ENCODE data around the gene VAMP7.

DNA sequence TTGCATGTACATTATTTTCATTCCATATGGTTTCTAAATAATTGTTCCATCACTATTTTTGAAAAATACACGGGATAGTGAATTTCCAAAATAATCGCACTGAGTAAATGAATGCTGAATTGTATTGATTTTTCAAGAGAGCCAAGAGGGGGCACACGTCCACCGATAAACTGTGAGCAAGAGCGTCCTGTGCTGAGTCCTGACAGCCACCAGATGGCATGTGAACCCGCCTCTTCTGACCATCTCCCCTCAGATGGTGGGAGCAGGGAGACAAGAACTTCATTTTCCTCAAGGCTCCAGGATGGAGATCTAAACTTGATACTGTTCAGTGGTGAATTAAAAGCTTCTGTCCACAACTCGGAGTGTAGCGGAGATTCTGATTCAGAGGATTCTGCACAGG, 85.7 kb downstream of the VAMP7 start:
- TF ChIP-seq CREB1 (IDR thresholded peaks at IDR 0.05) (no peak), SIN3A (conservative IDR thresholded peaks at IDR 0.05 in 1 of 2, IDR thresholded peaks at IDR 0.05 in 1 of 2; ENCODE audit: low read depth in 1 of 2, low read length in 2 of 2) (no peak), POLR2A (IDR thresholded peaks at IDR 0.05; ENCODE audit: control extremely low read depth in 1 of 2, low read depth in 2 of 2, low read length in 2 of 2) (no peak), CHD1 (IDR thresholded peaks at IDR 0.05; ENCODE audit: low read depth, low read length) (no peak), EZH2 (IDR thresholded peaks at IDR 0.05; ENCODE audit: low read depth, low read length, severe bottlenecking) (no peak), GTF2F1 (IDR thresholded peaks at IDR 0.05; ENCODE audit: borderline replicate concordance, low read depth, low read length) (no peak), TEAD4 (IDR thresholded peaks at IDR 0.05; ENCODE audit: low read depth, low read length) (no peak), PHF8 (conservative IDR thresholded peaks at IDR 0.05; ENCODE audit: low read depth, low read length) (no peak), JUN (IDR thresholded peaks at IDR 0.05; ENCODE audit: low read depth, low read length) (no peak), ZNF274 (IDR thresholded peaks at IDR 0.05; ENCODE audit: borderline replicate concordance, extremely low read depth, low read length) (no peak), JUND (IDR thresholded peaks at IDR 0.05; ENCODE audit: low read length) (no peak)
- TF ChIP-seq, protein P1, sequence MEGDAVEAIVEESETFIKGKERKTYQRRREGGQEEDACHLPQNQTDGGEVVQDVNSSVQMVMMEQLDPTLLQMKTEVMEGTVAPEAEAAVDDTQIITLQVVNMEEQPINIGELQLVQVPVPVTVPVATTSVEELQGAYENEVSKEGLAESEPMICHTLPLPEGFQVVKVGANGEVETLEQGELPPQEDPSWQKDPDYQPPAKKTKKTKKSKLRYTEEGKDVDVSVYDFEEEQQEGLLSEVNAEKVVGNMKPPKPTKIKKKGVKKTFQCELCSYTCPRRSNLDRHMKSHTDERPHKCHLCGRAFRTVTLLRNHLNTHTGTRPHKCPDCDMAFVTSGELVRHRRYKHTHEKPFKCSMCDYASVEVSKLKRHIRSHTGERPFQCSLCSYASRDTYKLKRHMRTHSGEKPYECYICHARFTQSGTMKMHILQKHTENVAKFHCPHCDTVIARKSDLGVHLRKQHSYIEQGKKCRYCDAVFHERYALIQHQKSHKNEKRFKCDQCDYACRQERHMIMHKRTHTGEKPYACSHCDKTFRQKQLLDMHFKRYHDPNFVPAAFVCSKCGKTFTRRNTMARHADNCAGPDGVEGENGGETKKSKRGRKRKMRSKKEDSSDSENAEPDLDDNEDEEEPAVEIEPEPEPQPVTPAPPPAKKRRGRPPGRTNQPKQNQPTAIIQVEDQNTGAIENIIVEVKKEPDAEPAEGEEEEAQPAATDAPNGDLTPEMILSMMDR (IDR thresholded peaks at IDR 0.05; ENCODE audit: control extremely low read depth in 1 of 3, insufficient read depth in 1 of 3, low read depth in 1 of 3, low read length in 3 of 3) = peak; percentile 71 to 98 (median 82)
- TF ChIP-seq, protein P2, sequence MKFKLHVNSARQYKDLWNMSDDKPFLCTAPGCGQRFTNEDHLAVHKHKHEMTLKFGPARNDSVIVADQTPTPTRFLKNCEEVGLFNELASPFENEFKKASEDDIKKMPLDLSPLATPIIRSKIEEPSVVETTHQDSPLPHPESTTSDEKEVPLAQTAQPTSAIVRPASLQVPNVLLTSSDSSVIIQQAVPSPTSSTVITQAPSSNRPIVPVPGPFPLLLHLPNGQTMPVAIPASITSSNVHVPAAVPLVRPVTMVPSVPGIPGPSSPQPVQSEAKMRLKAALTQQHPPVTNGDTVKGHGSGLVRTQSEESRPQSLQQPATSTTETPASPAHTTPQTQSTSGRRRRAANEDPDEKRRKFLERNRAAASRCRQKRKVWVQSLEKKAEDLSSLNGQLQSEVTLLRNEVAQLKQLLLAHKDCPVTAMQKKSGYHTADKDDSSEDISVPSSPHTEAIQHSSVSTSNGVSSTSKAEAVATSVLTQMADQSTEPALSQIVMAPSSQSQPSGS (IDR thresholded peaks at IDR 0.05; ENCODE audit: low read length) = no peak
- TF ChIP-seq, protein P3, sequence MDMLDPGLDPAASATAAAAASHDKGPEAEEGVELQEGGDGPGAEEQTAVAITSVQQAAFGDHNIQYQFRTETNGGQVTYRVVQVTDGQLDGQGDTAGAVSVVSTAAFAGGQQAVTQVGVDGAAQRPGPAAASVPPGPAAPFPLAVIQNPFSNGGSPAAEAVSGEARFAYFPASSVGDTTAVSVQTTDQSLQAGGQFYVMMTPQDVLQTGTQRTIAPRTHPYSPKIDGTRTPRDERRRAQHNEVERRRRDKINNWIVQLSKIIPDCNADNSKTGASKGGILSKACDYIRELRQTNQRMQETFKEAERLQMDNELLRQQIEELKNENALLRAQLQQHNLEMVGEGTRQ (IDR thresholded peaks at IDR 0.05; ENCODE audit: low read length) = no peak
